Neural cell (in vitro differentiated cells): ENCODE measurements around the gene MAT1A.
"Not testable (repeated sequence)": the region's sequence is repeated elsewhere in the genome, so short reads cannot be mapped to it uniquely, and the experiment has no call there.

Experiments used
- EZH2 ChIP-seq: fragments of 200-600, 300-800 bp; shearing (Covaris generic), sonication (generic); IDR thresholded peaks from 2 replicates; pipeline ENCODE4 v1.6.1; 2014; ENCODE audit warnings: antibody characterized with exemption, low read length, borderline replicate concordance, mild to moderate bottlenecking; ENCODE audit not compliant: insufficient read depth, poor library complexity, severe bottlenecking
- POLR2AphosphoS5 ChIP-seq: IDR thresholded peaks from 2 replicates; pipeline ENCODE4 v1.6.1; 2012
- SMC3 ChIP-seq: fragments of 450-650 bp; conservative IDR thresholded peaks from 2 replicates; pipeline ENCODE4 v1.6.1; 2014; ENCODE audit warnings: antibody characterized with exemption, mild to moderate bottlenecking, moderate library complexity; ENCODE audit not compliant: poor library complexity
- TAF1 ChIP-seq: IDR thresholded peaks from 2 replicates; pipeline ENCODE4 v1.6.1; 2012; ENCODE audit warnings: low read depth
- TF ChIP-seq, protein P1 (sequence below): fragments of 450-650 bp; IDR thresholded peaks from 2 replicates; pipeline ENCODE4 v1.5.1; 2014; ENCODE audit warnings: antibody characterized with exemption, mild to moderate bottlenecking, moderate library complexity; ENCODE audit not compliant: poor library complexity, severe bottlenecking

DNA sequence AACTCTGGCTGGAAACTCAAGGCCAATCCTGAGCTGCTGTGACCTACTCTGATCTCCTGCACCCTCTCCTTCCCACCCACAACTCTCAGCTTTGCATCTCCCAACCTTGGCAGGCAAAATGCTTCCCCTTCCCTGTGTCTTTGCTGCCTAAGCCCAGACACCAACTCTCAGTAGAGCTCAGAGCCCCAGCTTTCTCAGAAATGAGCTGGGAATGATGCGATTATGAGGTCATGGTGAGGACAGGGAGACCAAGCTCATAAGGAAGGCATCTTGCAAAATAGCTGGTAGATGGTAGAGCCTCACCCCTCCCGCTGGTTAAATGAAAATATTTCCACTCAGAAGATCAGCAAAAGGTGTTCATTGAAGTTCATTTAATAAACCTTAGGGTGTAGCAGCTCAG lies 34.7 kb downstream of the MAT1A start:
- TF ChIP-seq, protein P1, sequence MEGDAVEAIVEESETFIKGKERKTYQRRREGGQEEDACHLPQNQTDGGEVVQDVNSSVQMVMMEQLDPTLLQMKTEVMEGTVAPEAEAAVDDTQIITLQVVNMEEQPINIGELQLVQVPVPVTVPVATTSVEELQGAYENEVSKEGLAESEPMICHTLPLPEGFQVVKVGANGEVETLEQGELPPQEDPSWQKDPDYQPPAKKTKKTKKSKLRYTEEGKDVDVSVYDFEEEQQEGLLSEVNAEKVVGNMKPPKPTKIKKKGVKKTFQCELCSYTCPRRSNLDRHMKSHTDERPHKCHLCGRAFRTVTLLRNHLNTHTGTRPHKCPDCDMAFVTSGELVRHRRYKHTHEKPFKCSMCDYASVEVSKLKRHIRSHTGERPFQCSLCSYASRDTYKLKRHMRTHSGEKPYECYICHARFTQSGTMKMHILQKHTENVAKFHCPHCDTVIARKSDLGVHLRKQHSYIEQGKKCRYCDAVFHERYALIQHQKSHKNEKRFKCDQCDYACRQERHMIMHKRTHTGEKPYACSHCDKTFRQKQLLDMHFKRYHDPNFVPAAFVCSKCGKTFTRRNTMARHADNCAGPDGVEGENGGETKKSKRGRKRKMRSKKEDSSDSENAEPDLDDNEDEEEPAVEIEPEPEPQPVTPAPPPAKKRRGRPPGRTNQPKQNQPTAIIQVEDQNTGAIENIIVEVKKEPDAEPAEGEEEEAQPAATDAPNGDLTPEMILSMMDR = not testable (repeated sequence)
- not testable (repeated sequence) for TF ChIP-seq EZH2, POLR2AphosphoS5, TAF1, SMC3
